Head of caudate nucleus (tissue), 42 donors: ENCODE data around the gene RNF214.
A peak's percentile ranks its signal among the peaks of the same experiment; 100 is the strongest.
"Not testable (repeated sequence)": the region's sequence is repeated elsewhere in the genome, so short reads cannot be mapped to it uniquely, and the experiment has no call there.

Experiments used
- DNase-seq, 42 donors: peaks; one replicate each; pipeline versions ENCODE4 v3.0.0 to v3.0.0-alpha.2; 2020 to 2021; ENCODE audit warnings: mixed read lengths in 7 of 42
- intact Hi-C: fragments of 100-400 bp; cut with DNase I; formaldehyde crosslinking; loops from one replicate; pipeline ENCODE4 v1.15.0; 2022

RNF214 gene

GRCh38 chr11:117232092-117232878, at the start of gene RNF214:
Gene RNF214 (plus strand): TSS chr11:117232671. CDS start chr11:117234273, 1,602 bp downstream.
- intact Hi-C loops, result loop anchor here (2.0 to 5.0 kb wide), 2 partner anchors 85 to 445 kb away; partner anchors contain the start of genes BACE1 and ZPR1
- peak; percentile 35 to 93 (median 87) for DNase-seq

- intact Hi-C loops, result not testable (repeated sequence)
Observed at GRCh38 chr11:117183178-117183577, 49.3 kb upstream of the RNF214 start.

GRCh38 chr11:117183724-117184349, 48.6 kb upstream of the RNF214 start:
- peak in 12 of 42 donors; percentile 1 to 23 (median 8) for DNase-seq
- intact Hi-C loops, result no loop called here

More at GRCh38 chr11:117183178-117183577, 49.3 kb upstream of the RNF214 start:
- peak in 9 of 42 donors; percentile 1 to 27 (median 2) for DNase-seq

GRCh38 chr11:117185736-117186430, 46.6 kb upstream of the RNF214 start:
- intact Hi-C loops, result no loop called here
- DNase-seq, result peak in 10 of 42 donors; percentile 1 to 38 (median 8)

- peak in 2 of 42 donors; percentile 2 to 7 for DNase-seq
- intact Hi-C loops, result no loop called here
Observed at GRCh38 chr11:117186431-117186761, 46.1 kb upstream of the RNF214 start.

- peak in 5 of 42 donors; percentile 2 to 13 (median 7) for DNase-seq
- intact Hi-C loops, result no loop called here
Observed at GRCh38 chr11:117187007-117187406, 45.5 kb upstream of the RNF214 start.

- intact Hi-C loops, result no loop called here
- DNase-seq, result peak in 9 of 42 donors; percentile 6 to 30 (median 12)
Observed at GRCh38 chr11:117187428-117187798, 45.1 kb upstream of the RNF214 start.

- intact Hi-C loops, result no loop called here
- peak in 8 of 42 donors; percentile 3 to 30 (median 6) for DNase-seq
Observed at GRCh38 chr11:117187799-117188481, 44.5 kb upstream of the RNF214 start.

GRCh38 chr11:117188620-117189081, 43.8 kb upstream of the RNF214 start:
- DNase-seq, result peak in 8 of 42 donors; percentile 1 to 36 (median 14)
- intact Hi-C loops, result no loop called here

- intact Hi-C loops, result no loop called here
- peak in 8 of 42 donors; percentile 11 to 39 (median 27) for DNase-seq
Observed at GRCh38 chr11:117189191-117189940, 43.1 kb upstream of the RNF214 start.

GRCh38 chr11:117189941-117190544, 42.4 kb upstream of the RNF214 start:
- DNase-seq, result peak in 6 of 42 donors; percentile 2 to 22 (median 12)
- intact Hi-C loops, result no loop called here

GRCh38 chr11:117191680-117192400, 40.6 kb upstream of the RNF214 start:
- peak in 1 of 42 donors; percentile 4 for DNase-seq

GRCh38 chr11:117192401-117192875, 40.0 kb upstream of the RNF214 start:
- intact Hi-C loops, result no loop called here

More at GRCh38 chr11:117191680-117192400, 40.6 kb upstream of the RNF214 start:
- intact Hi-C loops, result no loop called here

GRCh38 chr11:117193130-117194020, 39.1 kb upstream of the RNF214 start:
- no peak for DNase-seq
- intact Hi-C loops, result no loop called here

More at GRCh38 chr11:117192401-117192875, 40.0 kb upstream of the RNF214 start:
- DNase-seq, result no peak

GRCh38 chr11:117194267-117194666, 38.2 kb upstream of the RNF214 start:
- intact Hi-C loops, result no loop called here

GRCh38 chr11:117195258-117195657, 37.2 kb upstream of the RNF214 start:
- intact Hi-C loops, result no loop called here
- DNase-seq, result no peak

More at GRCh38 chr11:117194267-117194666, 38.2 kb upstream of the RNF214 start:
- DNase-seq, result no peak
